GM12875 (cell line): ENCODE measurements around the gene EFNA2.

Source experiments
- H3K4me3 ChIP-seq: one replicate; pipeline ENCODE4 v1.5.1; 2011; ENCODE audit warnings: low read depth, low read length, control low read depth
- TF ChIP-seq, protein P1 (sequence below): IDR thresholded peaks from 2 replicates; pipeline ENCODE4 v1.5.1; 2011; ENCODE audit warnings: low read depth, mild to moderate bottlenecking, control low read depth, inconsistent platforms, low read length, moderate library complexity, borderline replicate concordance; ENCODE audit not compliant: insufficient read depth

EFNA2 gene

DNA sequence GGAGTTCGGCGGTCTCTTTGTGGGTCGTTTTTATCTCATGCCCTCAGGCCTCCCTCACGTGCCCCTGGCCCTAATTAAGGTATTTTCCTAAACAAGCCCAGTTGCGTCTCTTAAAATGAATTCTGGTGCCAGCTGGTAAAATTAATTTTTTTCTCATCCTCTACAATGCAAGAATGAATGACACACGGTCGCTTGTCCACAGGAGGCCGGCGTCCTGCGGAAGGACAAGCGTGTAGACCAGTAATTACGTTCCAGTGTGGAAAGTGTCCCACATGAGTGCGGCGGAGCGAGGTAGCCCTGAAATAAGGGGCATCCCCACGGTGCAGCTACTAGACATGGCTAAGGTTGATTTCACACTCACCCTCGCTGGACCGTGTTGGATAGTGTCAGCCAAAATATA is 63.5 kb downstream of the EFNA2 start:
- no peak overlapping the region for H3K4me3 ChIP-seq
- TF ChIP-seq, protein P1, sequence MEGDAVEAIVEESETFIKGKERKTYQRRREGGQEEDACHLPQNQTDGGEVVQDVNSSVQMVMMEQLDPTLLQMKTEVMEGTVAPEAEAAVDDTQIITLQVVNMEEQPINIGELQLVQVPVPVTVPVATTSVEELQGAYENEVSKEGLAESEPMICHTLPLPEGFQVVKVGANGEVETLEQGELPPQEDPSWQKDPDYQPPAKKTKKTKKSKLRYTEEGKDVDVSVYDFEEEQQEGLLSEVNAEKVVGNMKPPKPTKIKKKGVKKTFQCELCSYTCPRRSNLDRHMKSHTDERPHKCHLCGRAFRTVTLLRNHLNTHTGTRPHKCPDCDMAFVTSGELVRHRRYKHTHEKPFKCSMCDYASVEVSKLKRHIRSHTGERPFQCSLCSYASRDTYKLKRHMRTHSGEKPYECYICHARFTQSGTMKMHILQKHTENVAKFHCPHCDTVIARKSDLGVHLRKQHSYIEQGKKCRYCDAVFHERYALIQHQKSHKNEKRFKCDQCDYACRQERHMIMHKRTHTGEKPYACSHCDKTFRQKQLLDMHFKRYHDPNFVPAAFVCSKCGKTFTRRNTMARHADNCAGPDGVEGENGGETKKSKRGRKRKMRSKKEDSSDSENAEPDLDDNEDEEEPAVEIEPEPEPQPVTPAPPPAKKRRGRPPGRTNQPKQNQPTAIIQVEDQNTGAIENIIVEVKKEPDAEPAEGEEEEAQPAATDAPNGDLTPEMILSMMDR = no peak

DNA sequence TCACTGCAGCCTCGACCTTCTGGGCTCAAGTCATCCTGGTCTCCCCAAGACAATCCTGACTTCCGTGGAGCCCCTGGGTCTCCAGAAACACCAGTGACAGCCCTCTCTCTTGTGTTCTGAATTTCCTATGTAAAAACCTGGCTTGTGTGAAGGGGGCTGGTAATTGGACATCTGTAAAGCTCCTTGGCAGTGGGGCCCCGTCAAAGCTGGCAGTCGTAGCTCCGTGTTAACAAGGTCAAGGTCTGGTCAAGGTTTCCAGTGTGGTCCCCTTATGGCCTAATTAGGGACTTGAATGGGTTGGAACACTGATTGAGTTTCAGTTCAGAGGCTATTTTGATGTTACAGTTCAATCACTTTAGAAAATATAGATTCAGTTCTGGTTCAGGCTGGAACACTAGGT is 65.2 kb downstream of the EFNA2 start:
- TF ChIP-seq, protein P1 = no peak
- no peak overlapping the region for H3K4me3 ChIP-seq
